Measurements from ENCODE around the gene PLA2G4A. TPM values are rescaled to one million over a fixed set of nuclear protein-coding genes. Genes with fewer than 3 reads are reported as not detected.
A peak's percentile ranks its signal among the peaks of the same experiment; 100 is the strongest.

PLA2G4A gene
- total RNA-seq: 4.8 TPM

DNA sequence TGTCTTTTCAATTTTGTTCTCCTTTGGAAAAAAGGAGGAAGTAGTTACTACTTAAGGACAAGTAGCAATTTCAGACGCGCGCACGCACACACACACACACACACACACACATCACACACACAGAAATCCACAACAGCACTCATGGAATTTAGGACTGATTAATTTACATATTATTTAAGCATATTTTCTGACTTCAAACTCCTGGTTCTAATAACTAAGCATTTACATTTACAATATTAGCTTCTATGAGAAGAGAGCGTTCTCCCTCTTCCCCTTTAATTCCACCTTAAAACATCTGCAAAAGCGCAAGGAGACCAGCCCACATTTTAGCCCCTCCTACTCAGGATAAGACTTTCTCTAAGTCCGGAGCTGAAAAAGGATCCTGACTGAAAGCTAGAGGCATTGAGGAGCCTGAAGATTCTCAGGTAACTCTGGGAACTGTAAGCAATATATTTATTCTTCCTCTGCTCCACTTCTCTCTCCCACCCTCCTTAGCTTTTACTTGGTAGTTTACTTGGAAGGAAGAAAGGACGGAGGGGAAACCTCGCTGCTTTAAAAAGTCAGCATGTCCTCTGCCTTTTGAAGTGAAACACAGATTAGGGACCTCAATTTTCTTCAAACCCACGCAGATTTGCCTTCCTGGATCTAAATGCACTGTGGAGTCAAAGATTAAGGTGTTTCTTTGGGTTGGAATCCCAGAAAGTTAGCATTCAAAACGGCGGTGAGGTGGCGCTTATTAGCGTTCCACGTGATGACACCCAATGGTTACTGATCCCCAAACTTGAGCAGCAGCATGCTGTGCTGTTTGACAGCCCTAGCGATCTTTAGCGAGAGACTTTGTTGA lies at the start of gene PLA2G4A:
PLA2G4A (plus strand) TSS at position 339 of the 844 bp plus-strand sequence. CDS start 25,406 bp downstream, outside the sequence.
- ATAC-seq (peak; percentile 98), DNase-seq (ENCODE audit: low spot score) (peak; percentile 63)
- intact Hi-C loops (cut with DNase I): no loop called here

DNA sequence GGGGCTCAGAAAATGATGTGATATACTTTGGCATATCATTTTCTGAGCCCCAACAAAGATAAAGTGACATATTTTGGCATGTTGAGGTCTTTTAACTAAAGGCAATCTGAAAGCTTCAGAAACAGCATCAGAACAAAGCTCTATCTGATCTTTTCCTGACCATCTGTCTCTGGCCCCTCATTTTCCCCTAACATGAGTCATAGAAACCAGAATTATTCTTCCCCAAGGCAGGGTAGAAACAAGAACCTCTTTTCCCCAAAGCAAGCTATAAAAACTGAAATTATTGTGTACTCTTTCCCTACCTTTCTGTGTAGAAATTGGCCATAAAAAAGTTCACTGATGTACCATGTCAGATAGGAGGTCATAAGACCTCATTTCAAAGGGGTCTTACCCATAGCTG lies 48.7 kb upstream of the PLA2G4A start:
- ATAC-seq (no peak), DNase-seq (ENCODE audit: low spot score) (no peak)
- intact Hi-C loops (cut with DNase I): no loop called here

DNA sequence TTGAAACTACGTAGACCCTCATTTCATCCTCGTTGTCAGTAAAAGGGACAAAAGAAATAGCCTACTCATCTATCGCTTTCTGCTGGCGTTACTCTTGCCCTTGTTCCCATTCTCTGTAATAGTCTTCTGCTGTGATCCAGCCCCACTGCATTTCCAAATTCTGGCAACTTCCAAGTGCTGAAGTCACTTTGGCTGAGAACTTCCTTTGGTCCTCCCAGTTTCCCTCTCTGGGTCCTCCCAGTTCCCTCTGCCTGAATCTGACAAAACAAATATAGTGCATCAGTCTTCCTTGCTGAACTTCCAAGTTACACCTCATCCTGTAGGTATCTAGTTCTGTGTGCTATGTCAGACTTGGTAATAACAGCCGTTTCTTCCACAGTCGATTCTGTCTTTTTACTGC lies 47.0 kb upstream of the PLA2G4A start:
- intact Hi-C loops (cut with DNase I): no loop called here
- DNase-seq (ENCODE audit: low spot score): no peak
- peak; percentile 77 for ATAC-seq

DNA sequence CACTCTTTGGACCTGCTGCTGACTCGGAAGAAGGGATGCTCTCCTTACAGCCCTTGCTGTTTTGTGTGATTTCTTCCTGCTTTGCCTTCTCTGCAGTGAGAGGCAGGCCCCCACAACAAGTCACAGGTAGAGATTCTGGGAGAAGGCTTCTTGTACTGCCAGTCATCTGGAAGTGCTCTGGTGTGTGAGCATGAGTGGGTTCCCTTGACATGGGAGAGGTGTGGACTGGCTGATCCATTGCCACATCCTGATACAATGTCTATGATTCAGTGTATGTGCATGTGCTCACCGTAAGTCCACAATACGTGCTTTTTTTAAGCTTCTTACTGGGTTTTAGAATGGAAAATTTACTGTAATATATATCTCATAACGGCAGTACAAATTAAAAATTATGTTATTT lies 46.0 kb upstream of the PLA2G4A start:
- intact Hi-C loops (cut with DNase I): no loop called here
- ATAC-seq (no peak), DNase-seq (ENCODE audit: low spot score) (no peak)

DNA sequence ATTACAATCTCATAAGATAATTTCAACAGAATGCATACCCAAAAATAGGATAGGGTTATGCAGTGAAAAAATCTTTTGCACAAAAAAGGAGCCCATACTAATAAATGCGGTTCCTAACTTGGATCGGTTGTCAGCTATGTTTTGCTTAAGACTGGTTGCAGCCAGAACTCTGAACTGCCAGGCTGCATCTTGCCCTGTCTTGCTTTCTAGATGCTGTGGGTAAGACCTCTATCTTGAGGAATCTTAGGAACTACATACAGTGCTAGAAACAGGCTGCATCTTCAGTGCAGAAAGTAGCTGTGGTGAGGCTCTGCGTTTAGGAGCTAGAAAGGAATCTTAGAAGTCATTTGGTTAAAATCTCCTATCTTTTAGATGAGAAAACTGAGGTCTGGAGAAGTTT lies 45.6 kb upstream of the PLA2G4A start:
- DNase-seq (ENCODE audit: low spot score): no peak
- ATAC-seq: no peak
- intact Hi-C loops (cut with DNase I): no loop called here

DNA sequence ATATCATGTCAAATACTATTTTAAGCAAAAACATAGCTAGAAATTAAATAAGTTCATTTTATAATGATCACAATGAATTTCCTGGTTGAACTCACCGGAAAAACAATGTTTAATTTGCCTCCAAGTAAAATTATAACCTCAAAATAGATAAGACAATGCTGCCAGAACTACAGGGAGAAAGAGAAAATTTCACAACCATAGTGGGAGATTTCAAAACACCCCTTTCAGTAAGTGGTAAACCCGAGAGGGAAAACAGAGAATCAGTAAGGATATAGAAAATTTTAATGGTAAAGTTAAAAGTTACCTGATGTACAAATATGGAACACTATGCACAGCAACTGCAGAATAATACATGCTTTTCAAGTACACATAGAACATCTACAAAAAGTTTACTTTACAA lies 43.2 kb upstream of the PLA2G4A start:
- intact Hi-C loops (cut with DNase I): no loop called here
- ATAC-seq (no peak), DNase-seq (ENCODE audit: low spot score) (no peak)

DNA sequence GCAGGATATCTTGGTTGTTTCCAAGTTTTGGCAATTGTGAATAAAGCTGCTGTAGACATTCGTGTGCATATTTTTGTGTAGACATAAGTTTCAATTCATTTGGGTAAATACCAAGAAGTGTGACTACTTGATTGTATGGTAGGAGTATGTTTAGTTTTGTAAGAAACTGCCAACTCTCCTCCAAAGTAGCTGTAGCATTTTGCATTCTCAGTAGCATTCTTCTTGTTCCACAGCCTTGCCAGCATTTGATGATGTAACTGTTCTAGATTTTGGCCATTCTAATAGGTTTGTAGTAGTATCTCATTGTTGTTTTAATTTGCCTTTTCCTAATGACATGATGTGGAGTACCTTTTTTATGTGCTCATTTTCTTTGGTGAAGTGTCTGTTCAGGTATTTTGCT lies 38.6 kb upstream of the PLA2G4A start:
- DNase-seq (ENCODE audit: low spot score) (no peak), ATAC-seq (no peak)
- intact Hi-C loops (cut with DNase I): loop anchor here (5.0 kb wide), 1 partner anchor 77 kb away; no protein-coding TSS in a partner anchor

DNA sequence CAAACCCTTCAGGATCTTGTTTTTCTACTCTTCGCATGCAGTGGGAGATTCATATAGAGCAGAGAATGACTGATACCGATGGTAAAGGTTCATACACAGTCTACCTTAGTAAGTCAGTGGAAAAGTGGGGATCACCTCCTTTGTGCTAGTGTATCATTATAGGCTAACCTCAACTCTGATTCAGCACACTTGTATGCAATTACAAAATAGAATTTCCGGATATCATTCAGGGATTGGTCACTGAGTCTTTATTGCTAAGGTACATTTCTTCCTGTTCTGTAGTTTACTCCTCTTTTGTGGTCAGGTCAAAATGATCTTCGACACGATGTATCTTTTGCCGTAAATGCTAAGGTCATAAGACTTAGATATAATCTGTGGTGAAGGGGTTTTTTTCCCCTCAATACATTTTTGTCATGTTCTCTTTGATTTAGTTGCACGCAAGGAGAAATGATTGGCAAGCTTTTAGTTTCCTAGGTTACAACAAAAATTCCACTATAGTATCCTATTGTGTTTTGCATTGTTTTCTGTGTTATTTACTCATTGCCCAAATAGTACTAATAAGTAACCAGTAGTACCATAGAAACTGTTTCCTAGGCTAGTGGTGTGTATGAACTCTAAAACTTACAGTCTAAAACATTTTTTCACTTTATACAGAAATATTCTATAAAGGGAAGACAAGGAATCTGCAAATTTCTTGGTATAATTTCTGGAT lies 35.7 kb upstream of the PLA2G4A start:
- intact Hi-C loops (cut with DNase I): loop anchor here (5.0 kb wide), 1 partner anchor 74 kb away; no protein-coding TSS in a partner anchor
- no peak for ATAC-seq
- no peak for DNase-seq (ENCODE audit: low spot score)

DNA sequence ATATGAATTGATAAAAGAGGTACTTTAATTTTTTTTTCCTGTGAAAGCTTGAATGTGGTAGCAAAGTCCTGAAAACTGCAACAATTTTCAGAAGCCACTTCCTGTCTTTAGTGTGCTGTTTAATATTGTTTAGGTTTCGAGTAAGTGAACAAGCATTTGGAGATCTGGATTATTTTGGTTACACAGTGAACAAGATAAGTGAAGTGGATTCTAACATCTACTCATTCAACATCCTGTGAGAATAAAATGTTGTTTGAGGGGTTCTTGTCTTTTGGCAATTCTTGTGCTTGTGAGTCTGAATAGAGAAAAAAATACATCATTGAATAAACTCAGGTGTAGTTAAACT lies 35.2 kb upstream of the PLA2G4A start:
- ATAC-seq (no peak), DNase-seq (ENCODE audit: low spot score) (no peak)
- intact Hi-C loops (cut with DNase I): loop anchor here (5.0 kb wide), 1 partner anchor 74 kb away; no protein-coding TSS in a partner anchor

DNA sequence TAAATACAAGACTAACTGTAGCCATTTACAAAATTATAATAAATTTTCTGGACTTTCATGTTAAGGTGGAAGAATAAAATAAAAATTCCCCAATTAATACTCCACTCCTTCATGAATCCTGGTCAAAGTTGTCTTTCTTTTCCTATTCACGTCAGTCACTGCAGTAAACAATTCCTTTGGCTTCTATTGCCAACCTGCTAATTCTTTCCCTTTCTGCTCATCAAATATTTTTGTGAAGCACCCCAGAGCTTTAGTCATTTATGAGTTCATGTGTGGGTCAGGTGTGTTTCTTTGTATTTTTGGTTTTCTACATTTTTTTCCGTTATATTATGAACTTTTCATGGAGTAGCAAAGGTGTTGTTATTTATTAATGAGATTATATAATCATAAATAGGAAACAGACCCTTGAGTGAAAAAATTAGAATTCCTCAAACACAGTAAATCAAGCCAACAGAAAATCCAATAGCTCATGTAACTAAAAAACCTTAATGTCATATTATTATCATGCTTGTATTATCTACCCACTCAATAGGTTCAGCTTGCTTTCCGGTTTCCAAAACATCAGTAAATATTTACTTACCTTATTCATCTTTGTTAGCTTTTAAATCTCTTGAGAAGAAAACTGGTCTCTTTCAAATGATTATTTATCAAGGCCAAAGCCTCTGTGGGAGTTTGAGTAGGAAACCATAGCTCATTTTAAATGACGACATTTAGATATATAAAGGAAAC lies 29.6 kb upstream of the PLA2G4A start:
- intact Hi-C loops (cut with DNase I): no loop called here
- ATAC-seq (no peak), DNase-seq (ENCODE audit: low spot score) (no peak)

DNA sequence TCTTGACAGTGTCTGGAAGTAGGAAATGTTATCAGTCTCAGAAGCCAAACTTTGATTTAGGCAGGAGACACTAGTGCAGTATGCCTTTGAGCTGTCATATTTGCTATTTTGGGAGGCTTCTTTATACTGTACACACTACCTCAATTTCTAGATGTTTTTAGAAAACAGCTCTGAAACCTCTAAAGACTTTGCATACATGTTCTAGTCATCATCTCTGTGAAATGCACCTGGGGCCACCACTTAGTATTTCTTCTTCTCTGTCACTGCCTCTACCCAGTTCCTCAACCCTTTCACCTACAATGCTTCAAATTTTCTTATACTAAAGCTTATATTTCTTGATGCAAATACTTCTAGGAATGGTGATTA lies 29.1 kb upstream of the PLA2G4A start:
- intact Hi-C loops (cut with DNase I): no loop called here
- DNase-seq (ENCODE audit: low spot score) (no peak), ATAC-seq (no peak)

DNA sequence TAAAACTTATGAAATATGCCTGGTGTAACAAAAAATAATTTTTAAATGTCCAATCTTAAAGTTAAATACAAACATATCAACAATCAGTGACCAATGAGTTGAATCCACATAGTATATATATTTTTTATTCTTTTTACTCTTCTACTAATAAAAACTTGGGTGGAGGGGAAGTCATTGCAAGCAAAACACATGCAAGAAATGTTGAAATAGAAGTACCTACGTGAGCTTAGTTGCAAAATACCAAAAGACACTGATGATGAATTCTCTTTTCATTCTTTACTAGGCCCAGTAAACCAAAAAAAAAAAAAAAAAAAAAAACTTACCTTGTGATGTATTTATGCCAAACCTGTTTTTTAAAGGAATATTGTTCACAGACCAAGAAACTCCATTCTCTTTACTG lies 26.4 kb upstream of the PLA2G4A start:
- ATAC-seq (no peak), DNase-seq (ENCODE audit: low spot score) (no peak)
- intact Hi-C loops (cut with DNase I): no loop called here

DNA sequence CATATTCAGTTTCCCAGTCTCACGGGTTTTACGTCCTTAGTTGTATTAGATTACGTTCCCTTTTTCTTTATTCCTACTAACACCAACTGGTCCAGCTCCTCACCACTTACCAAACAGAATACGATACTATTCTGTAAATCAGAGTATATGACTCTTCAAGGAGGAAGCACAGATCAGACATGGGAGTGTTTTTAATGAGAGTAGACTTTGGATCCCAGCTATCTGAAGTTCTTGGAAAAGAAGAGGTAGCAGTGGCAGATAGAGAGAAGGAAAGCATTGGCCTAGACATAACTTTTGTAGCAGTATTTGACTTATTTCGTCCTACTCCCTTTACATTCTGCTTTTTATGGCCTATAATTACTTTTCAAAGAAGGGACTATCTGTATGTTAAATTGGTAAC lies 24.1 kb upstream of the PLA2G4A start:
- ATAC-seq (no peak), DNase-seq (ENCODE audit: low spot score) (no peak)
- intact Hi-C loops (cut with DNase I): no loop called here

DNA sequence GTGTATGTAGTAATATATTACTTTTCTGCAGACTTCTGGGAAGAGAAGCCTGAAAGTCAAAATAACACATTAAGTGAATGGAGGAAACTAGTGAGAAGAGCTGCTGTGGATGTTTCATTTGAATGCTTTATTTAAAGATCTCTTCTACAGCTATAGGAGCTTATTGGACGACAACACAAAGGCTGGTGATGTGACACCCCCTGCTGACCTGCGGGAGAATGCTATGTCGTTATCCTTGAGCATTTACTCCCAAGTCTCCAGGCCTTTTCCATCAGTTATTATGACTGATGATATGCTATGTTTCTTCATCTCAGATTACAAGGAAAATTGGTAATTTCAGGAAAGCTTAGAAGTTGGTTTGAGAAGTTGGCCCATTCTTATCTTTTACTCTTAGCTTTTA lies 22.3 kb upstream of the PLA2G4A start:
- intact Hi-C loops (cut with DNase I): no loop called here
- DNase-seq (ENCODE audit: low spot score) (no peak), ATAC-seq (no peak)

DNA sequence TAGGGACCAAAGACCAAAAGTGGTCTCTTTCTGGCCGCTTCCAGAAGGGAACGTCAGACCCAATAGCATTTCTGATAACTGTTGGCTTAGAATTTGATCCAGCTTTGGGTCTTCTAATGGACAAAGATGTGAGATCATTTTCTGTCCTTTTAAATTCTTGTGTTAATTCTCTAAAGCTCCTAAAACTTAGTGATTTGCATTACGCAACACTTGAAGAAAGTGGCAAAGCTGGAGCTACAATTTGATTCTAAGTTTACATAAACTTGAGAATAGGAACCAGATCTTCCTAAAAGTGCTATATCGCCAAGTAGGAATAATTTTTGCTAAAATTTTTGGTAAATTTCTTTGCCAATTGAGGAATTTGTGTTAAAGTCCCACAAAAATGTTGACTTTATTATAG lies 21.6 kb upstream of the PLA2G4A start:
- DNase-seq (ENCODE audit: low spot score): no peak
- no peak for ATAC-seq
- intact Hi-C loops (cut with DNase I): no loop called here

DNA sequence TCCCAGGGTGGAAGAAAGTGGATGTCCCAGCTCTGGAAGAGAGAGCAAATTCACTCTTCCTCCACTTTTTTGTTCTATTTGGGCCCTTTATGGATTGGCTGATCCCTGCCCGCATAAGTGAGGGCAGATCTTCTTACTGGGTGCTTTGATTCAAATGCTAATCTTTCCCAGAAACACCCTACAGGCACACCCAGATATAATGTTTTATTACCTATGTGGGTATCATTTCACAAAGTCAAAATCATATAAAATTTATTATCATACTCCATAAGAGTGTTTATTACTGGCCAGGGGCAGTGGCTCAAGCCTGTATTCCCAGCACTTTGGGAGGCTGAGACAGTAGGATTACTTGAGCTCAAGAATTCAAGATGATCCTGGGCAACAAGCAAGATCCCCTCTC lies 16.9 kb upstream of the PLA2G4A start:
- no peak for ATAC-seq
- intact Hi-C loops (cut with DNase I): no loop called here
- DNase-seq (ENCODE audit: low spot score): no peak

DNA sequence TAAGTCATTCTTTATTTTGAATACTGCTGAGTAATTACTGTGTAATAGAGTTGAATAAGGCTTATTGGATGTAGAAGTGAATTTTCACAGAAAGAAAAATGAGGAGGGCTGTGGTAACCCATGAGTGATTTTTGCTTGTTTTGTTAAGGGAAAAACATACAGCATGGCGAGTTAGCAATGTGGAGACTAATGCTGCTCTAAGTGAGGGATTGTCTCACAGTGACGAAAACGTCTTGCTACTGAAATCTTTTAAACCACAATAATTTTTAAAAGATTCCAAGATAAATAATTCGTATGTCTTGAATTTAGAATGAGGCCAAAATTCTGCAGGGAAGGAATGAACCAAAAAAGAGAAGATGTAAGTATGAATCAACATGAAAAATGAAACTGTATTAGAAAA lies 16.2 kb upstream of the PLA2G4A start:
- intact Hi-C loops (cut with DNase I): no loop called here
- ATAC-seq: peak; percentile 71

DNA sequence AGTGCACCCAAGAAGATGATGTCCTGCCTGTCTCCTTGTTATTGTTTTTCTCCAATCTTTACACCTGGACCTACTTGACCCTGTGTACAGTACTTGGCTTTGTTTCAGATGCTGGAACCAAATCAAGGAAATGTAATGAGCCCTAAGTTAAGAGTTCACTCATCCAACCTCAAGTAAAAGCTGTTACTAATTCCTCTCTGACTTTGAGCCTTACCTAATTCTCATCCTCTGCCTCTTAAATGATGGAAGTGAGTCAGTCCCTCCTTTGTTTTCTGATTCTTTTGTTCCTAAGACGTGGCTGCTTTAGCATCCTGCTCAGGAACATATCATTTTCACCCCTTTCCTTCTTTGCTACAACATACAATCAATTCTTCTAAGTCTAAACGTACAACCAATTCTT lies 15.3 kb upstream of the PLA2G4A start:
- no peak for ATAC-seq
- intact Hi-C loops (cut with DNase I): no loop called here

More for the DNA sequence above, 16.2 kb upstream of the PLA2G4A start:
- no peak for DNase-seq (ENCODE audit: low spot score)

DNA sequence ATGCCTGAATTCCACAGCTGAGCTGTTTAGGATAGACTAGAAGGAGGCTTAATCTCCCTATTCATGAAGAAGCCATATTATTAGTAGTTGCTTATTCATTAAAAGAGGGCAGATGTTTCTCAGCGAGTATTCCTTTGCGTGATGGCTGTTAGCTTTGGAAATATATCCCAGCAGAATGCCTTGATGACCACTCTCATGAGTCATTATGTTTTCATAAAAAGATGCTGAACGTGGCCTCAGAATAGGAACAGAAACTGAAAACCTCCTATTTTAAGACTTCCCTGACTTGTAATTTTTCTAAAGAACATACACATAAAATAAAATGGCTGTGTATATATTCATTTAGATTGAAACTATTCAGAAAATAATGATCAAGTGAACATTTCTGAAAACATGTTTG lies 9.6 kb upstream of the PLA2G4A start:
- intact Hi-C loops (cut with DNase I): no loop called here
- ATAC-seq (peak; percentile 76), DNase-seq (ENCODE audit: low spot score) (no peak)

More for the DNA sequence above, 15.3 kb upstream of the PLA2G4A start:
- DNase-seq (ENCODE audit: low spot score): no peak

DNA sequence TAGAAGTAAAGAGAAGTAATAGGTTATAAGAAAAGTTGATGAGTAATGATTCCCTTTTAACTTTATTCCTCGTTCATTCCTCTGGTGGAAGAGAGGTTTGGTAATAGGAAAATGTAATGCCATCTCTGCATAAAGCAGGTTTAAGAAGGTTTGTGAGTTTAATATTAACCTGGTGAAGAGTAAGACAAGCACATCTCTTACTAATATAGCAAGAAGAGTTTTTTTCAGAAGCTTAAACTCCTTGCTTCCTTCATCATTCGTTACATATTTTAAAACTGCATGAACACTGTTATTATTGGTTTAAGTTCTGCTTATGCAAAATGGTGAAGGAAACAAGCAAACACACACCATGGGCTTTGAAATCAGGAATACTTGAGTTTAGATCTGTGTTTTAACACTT lies 9.2 kb upstream of the PLA2G4A start:
- ATAC-seq: no peak
- DNase-seq (ENCODE audit: low spot score): no peak
- intact Hi-C loops (cut with DNase I): no loop called here
